ENCODE measurements around the gene RNF10. TPM values are rescaled to one million over a fixed set of nuclear protein-coding genes. Genes with fewer than 3 reads are reported as not detected.

Gene RNF10
- total RNA-seq, 4 donors from 2014 or later, result 220 to 375 (median 305) TPM

- Histone ChIP-seq H3K4me3 (no peak overlapping the region), H3K9me3 (no peaks in the 10 kb centered on the region), H3K27ac (no peak overlapping the region), H3K27me3 (no peaks in the 10 kb centered on the region), H3K36me3 (peaks cover 0 to 56% (median 0%) of the 10 kb centered on the region in 3 donors), H3K4me1 (peaks cover 0 to 36% (median 0%) of the 10 kb centered on the region in 4 donors)
- no peak for DNase-seq
- TF ChIP-seq, protein P1, sequence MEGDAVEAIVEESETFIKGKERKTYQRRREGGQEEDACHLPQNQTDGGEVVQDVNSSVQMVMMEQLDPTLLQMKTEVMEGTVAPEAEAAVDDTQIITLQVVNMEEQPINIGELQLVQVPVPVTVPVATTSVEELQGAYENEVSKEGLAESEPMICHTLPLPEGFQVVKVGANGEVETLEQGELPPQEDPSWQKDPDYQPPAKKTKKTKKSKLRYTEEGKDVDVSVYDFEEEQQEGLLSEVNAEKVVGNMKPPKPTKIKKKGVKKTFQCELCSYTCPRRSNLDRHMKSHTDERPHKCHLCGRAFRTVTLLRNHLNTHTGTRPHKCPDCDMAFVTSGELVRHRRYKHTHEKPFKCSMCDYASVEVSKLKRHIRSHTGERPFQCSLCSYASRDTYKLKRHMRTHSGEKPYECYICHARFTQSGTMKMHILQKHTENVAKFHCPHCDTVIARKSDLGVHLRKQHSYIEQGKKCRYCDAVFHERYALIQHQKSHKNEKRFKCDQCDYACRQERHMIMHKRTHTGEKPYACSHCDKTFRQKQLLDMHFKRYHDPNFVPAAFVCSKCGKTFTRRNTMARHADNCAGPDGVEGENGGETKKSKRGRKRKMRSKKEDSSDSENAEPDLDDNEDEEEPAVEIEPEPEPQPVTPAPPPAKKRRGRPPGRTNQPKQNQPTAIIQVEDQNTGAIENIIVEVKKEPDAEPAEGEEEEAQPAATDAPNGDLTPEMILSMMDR (IDR thresholded peaks at IDR 0.05), result no peak
- TF ChIP-seq POLR2A (IDR thresholded peaks at IDR 0.05), result no peak
Measured at GRCh38 chr12:120546050-120546386, 11.9 kb downstream of the RNF10 start.

DNA sequence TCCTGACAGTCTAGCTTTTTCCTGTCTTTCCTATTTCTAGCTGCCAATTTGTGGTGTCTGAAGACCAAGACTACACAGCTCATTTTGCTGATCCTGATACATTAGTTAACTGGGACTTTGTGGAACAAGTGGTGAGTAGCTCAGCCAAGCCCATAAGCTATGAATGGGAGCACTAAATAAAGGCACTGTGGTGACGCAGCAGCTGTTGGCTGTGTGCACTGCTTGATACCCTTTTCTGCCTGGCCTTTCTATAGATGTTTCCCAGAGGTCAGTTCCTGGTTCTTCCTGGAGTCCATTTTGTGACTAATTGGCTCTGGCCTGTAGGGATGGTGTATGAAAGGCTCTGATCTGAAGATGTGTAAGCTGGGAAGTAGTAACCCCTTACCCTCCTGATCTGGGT lies 20.5 kb downstream of the RNF10 start:
- Histone ChIP-seq H3K27ac (no peak overlapping the region), H3K27me3 (no peaks in the 10 kb centered on the region), H3K4me3 (no peak overlapping the region), H3K4me1 (peaks cover 0 to 30% (median 6%) of the 10 kb centered on the region in 4 donors), H3K9me3 (no peaks in the 10 kb centered on the region), H3K36me3 (peaks cover 0 to 55% (median 5%) of the 10 kb centered on the region in 3 donors)
- TF ChIP-seq POLR2A (IDR thresholded peaks at IDR 0.05), result no peak
- TF ChIP-seq, protein P1 (IDR thresholded peaks at IDR 0.05), result no peak
- no peak for DNase-seq

DNA sequence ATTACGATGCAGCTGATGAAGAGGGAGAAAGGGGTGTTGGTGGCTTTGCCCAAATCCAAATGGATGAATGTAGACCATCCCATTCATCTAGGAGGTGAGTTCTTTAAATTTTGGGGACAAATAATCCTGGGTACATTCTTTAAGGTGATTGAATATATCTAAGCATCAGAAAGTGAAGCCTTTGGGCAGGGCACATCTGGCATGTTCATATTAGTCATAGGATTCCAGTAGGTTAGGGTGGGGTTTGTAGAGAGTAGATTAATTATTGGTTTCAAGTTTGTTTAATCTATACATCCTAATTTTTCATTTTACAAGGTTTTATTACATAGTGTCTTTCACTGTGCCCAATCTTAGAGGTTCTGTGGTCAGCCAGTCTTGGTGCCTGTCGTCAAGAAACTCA lies 23.4 kb downstream of the RNF10 start:
- no peaks in the 10 kb centered on the region for H3K9me3 ChIP-seq
- H3K27me3 ChIP-seq, result no peaks in the 10 kb centered on the region
- peaks cover 0 to 5% (median 0%) of the 10 kb centered on the region in 4 donors for H3K4me1 ChIP-seq
- H3K4me3 ChIP-seq, result no peak overlapping the region
- no peak overlapping the region for H3K27ac ChIP-seq
- TF ChIP-seq, protein P1 (IDR thresholded peaks at IDR 0.05), result no peak
- TF ChIP-seq POLR2A (IDR thresholded peaks at IDR 0.05), result no peak
- DNase-seq, result no peak
- H3K36me3 ChIP-seq, result peaks cover 0 to 80% (median 5%) of the 10 kb centered on the region in 3 donors

DNA sequence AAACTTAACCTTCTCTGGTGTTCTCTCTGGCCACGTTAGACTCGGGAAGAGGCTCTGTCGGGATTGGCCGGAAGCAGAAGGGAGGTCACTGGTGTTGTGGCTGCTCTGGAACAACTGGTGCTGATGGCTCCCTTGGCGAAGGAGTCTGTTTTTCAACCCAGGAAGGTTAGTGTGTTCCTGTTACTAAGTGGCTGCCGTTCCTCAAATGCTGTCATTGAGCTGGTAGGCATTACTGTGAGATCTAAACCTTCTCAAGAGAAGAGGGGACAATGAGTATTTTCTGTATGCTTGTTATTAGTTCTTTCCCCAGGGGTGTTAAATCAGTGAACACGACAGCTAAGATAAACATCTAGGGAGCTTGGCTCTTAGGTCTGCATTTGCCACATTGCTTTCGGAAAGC lies 28.8 kb downstream of the RNF10 start:
- Histone ChIP-seq H3K27ac (peak overlapping the region in 1 of 4 donors; percentile 67), H3K4me3 (no peak overlapping the region), H3K27me3 (no peaks in the 10 kb centered on the region), H3K36me3 (peaks cover 0 to 95% (median 0%) of the 10 kb centered on the region in 3 donors), H3K9me3 (no peaks in the 10 kb centered on the region), H3K4me1 (peaks cover 0 to 6% (median 0%) of the 10 kb centered on the region in 4 donors)
- no peak for DNase-seq
- TF ChIP-seq, protein P1 (IDR thresholded peaks at IDR 0.05), result no peak
- TF ChIP-seq POLR2A (IDR thresholded peaks at IDR 0.05), result no peak

- TF ChIP-seq, protein P1 (IDR thresholded peaks at IDR 0.05), result no peak
- TF ChIP-seq POLR2A (IDR thresholded peaks at IDR 0.05), result no peak
- DNase-seq, result no peak
- no peaks in the 10 kb centered on the region for H3K9me3 ChIP-seq
- H3K27me3 ChIP-seq, result no peaks in the 10 kb centered on the region
- peaks cover 0 to 6% (median 0%) of the 10 kb centered on the region in 4 donors for H3K4me1 ChIP-seq
- peak overlapping the region in 1 of 4 donors; percentile 31 for H3K27ac ChIP-seq
- peaks cover 0 to 95% (median 0%) of the 10 kb centered on the region in 3 donors for H3K36me3 ChIP-seq
- H3K4me3 ChIP-seq, result no peak overlapping the region
Measured at GRCh38 chr12:120563495-120563894, 29.3 kb downstream of the RNF10 start.

DNA sequence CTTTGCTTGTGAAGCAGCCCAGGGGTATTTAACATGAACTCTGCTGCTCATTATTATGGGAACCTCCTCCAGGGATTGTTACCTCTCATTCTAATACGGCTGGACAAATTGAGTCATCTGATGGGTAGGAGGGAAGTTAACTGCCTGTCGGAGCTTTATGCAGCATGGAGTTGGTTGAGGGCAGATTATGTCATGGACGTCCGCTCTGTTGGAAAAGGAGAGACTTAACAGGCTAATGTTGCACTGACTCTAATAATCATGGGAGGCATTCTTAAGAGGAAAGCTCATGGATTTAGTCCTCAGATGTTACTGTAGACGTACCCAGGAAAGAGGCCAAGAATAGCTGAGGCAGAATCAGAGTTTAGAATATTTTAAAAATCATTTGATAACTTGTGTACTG lies 37.1 kb downstream of the RNF10 start:
- Histone ChIP-seq H3K36me3 (peaks cover 0 to 100% (median 0%) of the 10 kb centered on the region in 3 donors), H3K27me3 (no peaks in the 10 kb centered on the region), H3K27ac (no peak overlapping the region), H3K4me3 (no peak overlapping the region), H3K4me1 (no peaks in the 10 kb centered on the region), H3K9me3 (no peaks in the 10 kb centered on the region)
- no peak for DNase-seq
- no peak for TF ChIP-seq POLR2A (IDR thresholded peaks at IDR 0.05)
- TF ChIP-seq, protein P1 (IDR thresholded peaks at IDR 0.05), result no peak

All from Peyer's patch (tissue), 4 donors.